OCI-LY3 (cell line): ENCODE measurements around the gene CAPN14.

Experiments used
- H2AFZ ChIP-seq: fragments of 200-600, 300-600 bp; shearing (Covaris generic); 2 replicates; pipeline ENCODE4 v1.6.0; 2014; ENCODE audit warnings: antibody characterized with exemption, low read depth, low read length
- H3K27ac ChIP-seq: fragments of 200-600, 300-600 bp; sonication (generic); 2 replicates; pipeline ENCODE4 v1.5.1; 2014; ENCODE audit warnings: mild to moderate bottlenecking, low read length, moderate library complexity, mixed read lengths
- H3K27me3 ChIP-seq: fragments of 200-600, 300-600 bp; sonication (generic); 2 replicates; pipeline ENCODE4 v1.6.1; 2014; ENCODE audit warnings: low read depth, low read length, mixed read lengths
- H3K36me3 ChIP-seq: fragments of 200-600, 300-600 bp; sonication (generic); replicated peaks from 2 replicates; pipeline ENCODE3; 2014; ENCODE audit warnings: low read depth, low read length, mixed read lengths
- H3K4me1 ChIP-seq: fragments of 300-600, 200-600 bp; sonication (generic); 2 replicates; pipeline ENCODE4 v1.6.1; 2014; ENCODE audit warnings: low read length, mixed read lengths
- H3K4me2 ChIP-seq: fragments of 200-600, 300-600 bp; sonication (generic); 2 replicates; pipeline ENCODE4 v1.6.1; 2014; ENCODE audit warnings: low read length, mixed read lengths
- H3K4me3 ChIP-seq: fragments of 300-600, 200-600 bp; sonication (generic); 2 replicates; pipeline ENCODE4 v1.5.1; 2014; ENCODE audit warnings: antibody characterized with exemption, mild to moderate bottlenecking, low read length, moderate library complexity
- H3K79me2 ChIP-seq: fragments of 300-600, 200-600 bp; shearing (Covaris generic); 2 replicates; pipeline ENCODE4 v1.6.1; 2014; ENCODE audit warnings: mild to moderate bottlenecking, low read length, mixed read lengths
- H3K9ac ChIP-seq: fragments of 300-600, 200-600 bp; shearing (Covaris generic); 2 replicates; pipeline ENCODE4 v1.6.0; 2014; ENCODE audit warnings: mild to moderate bottlenecking, low read length, moderate library complexity
- H3K9me3 ChIP-seq: fragments of 200-600, 300-600 bp; shearing (Covaris generic); 2 replicates; pipeline ENCODE4 v1.6.1; 2014; ENCODE audit warnings: low read length, mixed read lengths; ENCODE audit not compliant: insufficient read depth
- H4K20me1 ChIP-seq: fragments of 200-600, 300-600 bp; sonication (generic); 2 replicates; pipeline ENCODE4 v1.6.1; 2016; ENCODE audit warnings: low read length, mixed read lengths; ENCODE audit not compliant: insufficient read depth
- CTCF ChIP-seq: fragments of 200-600, 300-600 bp; sonication (generic); IDR thresholded peaks from 2 replicates; pipeline ENCODE4 v1.5.1; 2014; ENCODE audit warnings: antibody characterized with exemption, low read length, low read depth
- EZH2phosphoT487 ChIP-seq: fragments of 200-600 bp; shearing (Covaris generic); IDR thresholded peaks from 2 replicates; pipeline ENCODE4 v1.6.1; 2018; ENCODE audit warnings: antibody characterized with exemption, mixed run types, low read depth

The CAPN14 gene

GRCh38 chr2:31136732-31137131 is 80.6 kb downstream of the CAPN14 start:
- peak overlapping the region; percentile 82 for H3K27ac ChIP-seq
- H3K79me2 ChIP-seq = peaks cover 65% of the 10 kb centered on the region
- peaks cover 49% of the 10 kb centered on the region for H3K4me1 ChIP-seq
- peaks cover 50% of the 10 kb centered on the region for H4K20me1 ChIP-seq
- no peak for TF ChIP-seq EZH2phosphoT487
- peak; percentile 17; the same call in 1 of the 2 replicates for TF ChIP-seq CTCF
- peak overlapping the region; percentile 98 for H3K4me2 ChIP-seq
- peaks cover 23% of the 10 kb centered on the region for H3K36me3 ChIP-seq
- peak overlapping the region; percentile 95 for H3K4me3 ChIP-seq
- peak overlapping the region; percentile 100 for H3K9ac ChIP-seq
- no peaks in the 10 kb centered on the region for H3K27me3 ChIP-seq
- H3K9me3 ChIP-seq = no peaks in the 10 kb centered on the region
- H2AFZ ChIP-seq = no peak overlapping the region

GRCh38 chr2:31136000-31136399 is 81.3 kb downstream of the CAPN14 start:
- Histone ChIP-seq H3K4me1 (peaks cover 55% of the 10 kb centered on the region), H4K20me1 (peaks cover 57% of the 10 kb centered on the region), H3K27me3 (no peaks in the 10 kb centered on the region), H3K9ac (peak overlapping the region; percentile 100), H3K9me3 (no peaks in the 10 kb centered on the region), H3K36me3 (peaks cover 23% of the 10 kb centered on the region), H3K79me2 (peaks cover 72% of the 10 kb centered on the region), H2AFZ (no peak overlapping the region), H3K27ac (no peak overlapping the region), H3K4me3 (peak overlapping the region; percentile 95), H3K4me2 (peak overlapping the region; percentile 98)
- TF ChIP-seq CTCF = no peak
- TF ChIP-seq EZH2phosphoT487 = no peak

- no peaks in the 10 kb centered on the region for H3K9me3 ChIP-seq
- no peak overlapping the region for H3K27ac ChIP-seq
- H3K4me3 ChIP-seq = no peak overlapping the region
- no peak overlapping the region for H3K9ac ChIP-seq
- H4K20me1 ChIP-seq = peaks cover 72% of the 10 kb centered on the region
- H2AFZ ChIP-seq = no peak overlapping the region
- peaks cover 23% of the 10 kb centered on the region for H3K36me3 ChIP-seq
- H3K4me2 ChIP-seq = peak overlapping the region; percentile 9; the same call in 1 of the 2 replicates
- no peaks in the 10 kb centered on the region for H3K27me3 ChIP-seq
- peaks cover 87% of the 10 kb centered on the region for H3K79me2 ChIP-seq
- no peak for TF ChIP-seq EZH2phosphoT487
- TF ChIP-seq CTCF = no peak
- peaks cover 51% of the 10 kb centered on the region for H3K4me1 ChIP-seq
These were observed 82.8 kb downstream of the CAPN14 start for GRCh38 chr2:31134480-31134879.

DNA sequence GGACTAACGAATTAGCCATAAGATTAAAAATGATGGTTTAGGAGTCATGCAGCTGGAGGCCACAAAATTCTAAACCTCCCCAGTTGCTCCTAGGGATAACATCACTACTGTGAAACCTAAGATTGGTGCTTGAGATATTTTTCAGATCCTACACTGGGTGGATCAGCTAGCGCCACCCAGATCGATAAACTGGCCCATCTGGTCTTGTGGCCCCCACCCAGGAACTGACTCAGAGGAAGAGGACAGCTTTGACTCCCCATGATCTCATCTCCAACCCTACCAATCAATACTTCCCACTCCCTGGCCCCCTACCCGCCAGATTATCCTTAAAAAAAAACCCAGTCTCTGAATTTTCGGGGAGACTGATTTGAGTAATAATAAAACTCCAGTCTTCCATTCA is 84.5 kb downstream of the CAPN14 start:
- H3K4me2 ChIP-seq = no peak overlapping the region
- no peaks in the 10 kb centered on the region for H3K9me3 ChIP-seq
- H3K27ac ChIP-seq = no peak overlapping the region
- no peak overlapping the region for H3K4me3 ChIP-seq
- no peak overlapping the region for H3K9ac ChIP-seq
- TF ChIP-seq CTCF (no peak), EZH2phosphoT487 (no peak)
- no peak overlapping the region for H2AFZ ChIP-seq
- H4K20me1 ChIP-seq = peaks cover 89% of the 10 kb centered on the region
- H3K36me3 ChIP-seq = peaks cover 23% of the 10 kb centered on the region
- peaks cover 42% of the 10 kb centered on the region for H3K4me1 ChIP-seq
- no peaks in the 10 kb centered on the region for H3K27me3 ChIP-seq
- peaks cover 100% of the 10 kb centered on the region for H3K79me2 ChIP-seq
